H9 (cell line): ENCODE measurements around the gene PDHB. TPM values are rescaled to one million over a fixed set of nuclear protein-coding genes. Genes with fewer than 3 reads are reported as not detected.

Experiments
- DNase-seq: peaks from one replicate; pipeline ENCODE4 v3.0.0-alpha.2; 2017
- H2AFZ ChIP-seq: one replicate; pipeline ENCODE4 v1.6.1; 2013; ENCODE audit warnings: mild to moderate bottlenecking, low read length, control low read depth, moderate library complexity
- H2AK5ac ChIP-seq: 2 replicates; pipeline ENCODE4 v1.6.1; 2013; ENCODE audit warnings: low read length, control low read depth, mixed read lengths; ENCODE audit not compliant: insufficient read length
- H2BK120ac ChIP-seq: one replicate; pipeline ENCODE4 v1.6.1; 2013; ENCODE audit warnings: low read depth, mild to moderate bottlenecking, low read length, control low read depth, inconsistent platforms; ENCODE audit not compliant: poor library complexity, severe bottlenecking
- H2BK12ac ChIP-seq: 2 replicates; pipeline ENCODE4 v1.6.1; 2013; ENCODE audit warnings: low read length, control low read depth, mixed read lengths, low read depth; ENCODE audit not compliant: insufficient read length
- H2BK15ac ChIP-seq: 2 replicates; pipeline ENCODE4 v1.6.1; 2013; ENCODE audit warnings: low read depth, low read length, control low read depth
- H2BK20ac ChIP-seq: one replicate; pipeline ENCODE4 v1.6.1; 2013; ENCODE audit warnings: low read depth, mild to moderate bottlenecking, low read length, control low read depth, inconsistent platforms; ENCODE audit not compliant: poor library complexity, severe bottlenecking
- H2BK5ac ChIP-seq: 2 replicates; pipeline ENCODE4 v1.6.1; 2013; ENCODE audit warnings: low read length, control low read depth, mixed read lengths; ENCODE audit not compliant: insufficient read length
- H3K14ac ChIP-seq: 2 replicates; pipeline ENCODE4 v1.6.1; 2013; ENCODE audit warnings: low read length, control low read depth; ENCODE audit not compliant: insufficient read depth
- H3K18ac ChIP-seq: 2 replicates; pipeline ENCODE4 v1.6.1; 2013; ENCODE audit warnings: low read depth, mild to moderate bottlenecking, mixed read lengths, low read length, control low read depth; ENCODE audit not compliant: insufficient read length
- H3K23ac ChIP-seq: 2 replicates; pipeline ENCODE4 v1.6.1; 2013; ENCODE audit warnings: low read length, control low read depth, mixed read lengths, low read depth; ENCODE audit not compliant: insufficient read length
- H3K23me2 ChIP-seq: 2 replicates; pipeline ENCODE4 v1.6.1; 2013; ENCODE audit warnings: low read depth, mild to moderate bottlenecking, mixed read lengths, low read length, control low read depth; ENCODE audit not compliant: insufficient read length, poor library complexity, severe bottlenecking
- H3K27ac ChIP-seq: 2 replicates; pipeline ENCODE4 v1.5.1; 2013; ENCODE audit warnings: low read length, control low read depth, mixed read lengths, low read depth; ENCODE audit not compliant: insufficient read length
- H3K27me3 ChIP-seq: 2 replicates; pipeline ENCODE4 v1.6.1; 2013; ENCODE audit warnings: low read length, control low read depth, inconsistent platforms; ENCODE audit not compliant: insufficient read depth
- H3K4ac ChIP-seq: 2 replicates; pipeline ENCODE4 v1.6.1; 2013; ENCODE audit warnings: low read depth, mild to moderate bottlenecking, control low read depth, inconsistent platforms, low read length, moderate library complexity
- H3K4me1 ChIP-seq: 2 replicates; pipeline ENCODE4 v1.6.1; 2013; ENCODE audit warnings: low read length, control low read depth, inconsistent platforms; ENCODE audit not compliant: insufficient read depth
- H3K4me2 ChIP-seq: 2 replicates; pipeline ENCODE4 v1.6.1; 2013; ENCODE audit warnings: low read length, control low read depth, mixed read lengths; ENCODE audit not compliant: insufficient read length, insufficient read depth
- H3K56ac ChIP-seq: 2 replicates; pipeline ENCODE4 v1.6.1; 2013; ENCODE audit warnings: low read depth, mild to moderate bottlenecking, mixed read lengths, low read length, control low read depth; ENCODE audit not compliant: insufficient read length
- H3K79me1 ChIP-seq: 2 replicates; pipeline ENCODE4 v1.6.1; 2013; ENCODE audit warnings: low read depth, mild to moderate bottlenecking, moderate library complexity, low read length, control low read depth, inconsistent platforms; ENCODE audit not compliant: insufficient read depth, poor library complexity, severe bottlenecking
- H3K79me2 ChIP-seq: 2 replicates; pipeline ENCODE4 v1.6.1; 2013; ENCODE audit warnings: low read length, control low read depth, inconsistent platforms; ENCODE audit not compliant: insufficient read depth
- H3K9ac ChIP-seq: 2 replicates; pipeline ENCODE4 v1.6.1; 2013; ENCODE audit warnings: low read length, control low read depth, mixed read lengths; ENCODE audit not compliant: insufficient read length; ENCODE audit errors: extremely low read depth
- H3K9me3 ChIP-seq: one replicate; pipeline ENCODE4 v1.6.1; 2013; ENCODE audit warnings: low read depth, low read length, inconsistent platforms; ENCODE audit not compliant: control insufficient read depth
- H3T11ph ChIP-seq: one replicate; pipeline ENCODE4 v1.6.1; 2013; ENCODE audit warnings: mild to moderate bottlenecking, low read length, control low read depth, inconsistent platforms
- H4K20me1 ChIP-seq: one replicate; pipeline ENCODE4 v1.6.1; 2013; ENCODE audit not compliant: control insufficient read depth, insufficient read length, insufficient read depth
- H4K5ac ChIP-seq: 2 replicates; pipeline ENCODE4 v1.6.1; 2013; ENCODE audit warnings: low read depth, mild to moderate bottlenecking, mixed read lengths, low read length, control low read depth; ENCODE audit not compliant: insufficient read length
- H4K8ac ChIP-seq: replicated peaks from 2 replicates; pipeline ENCODE4 v1.6.1; 2013; ENCODE audit warnings: low read length, control low read depth, mixed read lengths, low read depth; ENCODE audit not compliant: insufficient read length
- H4K91ac ChIP-seq: 2 replicates; pipeline ENCODE4 v1.6.1; 2013; ENCODE audit warnings: low read depth, mild to moderate bottlenecking, moderate library complexity, mixed read lengths, low read length, control low read depth; ENCODE audit not compliant: insufficient read length
- H3K27ac Mint-ChIP-seq, 3 experiments: 2 replicates in 2 of 3; 3 replicates in 1 of 3; pipeline ENCODE4 v1.8.0; 2020 to 2021; ENCODE audit warnings: mixed read lengths in 3 of 3, mild to moderate bottlenecking in 1 of 3, moderate library complexity in 1 of 3
- H3K27me3 Mint-ChIP-seq: 2 replicates; pipeline ENCODE4 v1.8.0; 2021; ENCODE audit warnings: low read depth, mild to moderate bottlenecking, moderate library complexity, mixed read lengths
- H3K36me3 Mint-ChIP-seq, 3 experiments: 2 replicates in 2 of 3; 3 replicates in 1 of 3; pipeline ENCODE4 v1.8.0; 2020 to 2021; ENCODE audit warnings: low read depth in 3 of 3, mixed read lengths in 3 of 3; ENCODE audit not compliant: insufficient read depth in 1 of 3
- H3K4me1 Mint-ChIP-seq, 2 experiments: 2 replicates each; pipeline ENCODE4 v1.8.0; 2020; ENCODE audit warnings: mixed read lengths in 2 of 2
- H3K4me3 Mint-ChIP-seq, 2 experiments: 2 replicates in 1 of 2; 3 replicates in 1 of 2; pipeline ENCODE4 v1.8.0; 2020 to 2021; ENCODE audit warnings: mild to moderate bottlenecking in 2 of 2, mixed read lengths in 2 of 2, moderate library complexity in 1 of 2
- H3K9me3 Mint-ChIP-seq, 2 experiments: 2 replicates in 1 of 2; 3 replicates in 1 of 2; pipeline ENCODE4 v1.8.0; 2020; ENCODE audit warnings: mild to moderate bottlenecking in 2 of 2, mixed read lengths in 2 of 2, moderate library complexity in 1 of 2
- CTCF ChIP-seq: fragments of 200-600 bp; sonication (generic); conservative IDR thresholded peaks from 3 replicates; pipeline ENCODE4 v1.8.0; 2021; ENCODE audit warnings: antibody characterized with exemption, mild to moderate bottlenecking
- WGBS: extraction: QIAGEN DNeasy Blood & Tissue Kit; methylation state at CpG from one replicate; pipeline ENCODE4 v1.1.7; 2013; ENCODE audit warnings: missing lambda C conversion rate, low lambda C conversion rate, mixed read lengths; ENCODE audit not compliant: insufficient read length; ENCODE audit errors: extremely low coverage; 5-methylcytosine and 5-hydroxymethylcytosine counted together
- total RNA-seq: library from RNA; stranded (reverse); gene quantifications from 2 replicates; pipeline ENCODE4 v1.2.1, GENCODE V29; 2021

Gene PDHB
- total RNA-seq, 1 experiment from 2014 or later, result 132 TPM

DNA sequence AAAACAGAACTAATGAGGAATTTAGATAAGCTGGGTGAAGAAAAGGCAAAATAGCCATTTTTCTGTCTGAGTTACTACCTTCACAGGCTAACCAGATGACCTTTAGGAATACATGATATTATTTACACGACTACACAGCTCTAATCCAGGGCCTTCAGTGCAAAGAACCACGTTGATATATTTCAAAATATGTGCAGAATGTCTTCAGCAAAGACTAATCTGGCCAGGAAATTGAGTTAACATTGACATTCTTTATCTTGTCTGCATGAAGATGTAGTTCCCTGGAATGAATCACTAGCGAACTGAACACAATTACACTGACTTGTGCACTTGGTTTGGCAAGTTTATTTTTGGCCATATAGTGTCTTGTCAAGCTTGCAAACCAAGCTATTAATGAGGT, 41.5 kb downstream of the PDHB start:
- WGBS, result no CpG with 5 or more reads among the region's 3 CpGs
- Histone ChIP-seq H3K79me2 (no peaks in the 10 kb centered on the region), H3K23ac (no peak overlapping the region), H3K79me1 (no peaks in the 10 kb centered on the region), H3K9me3 (no peaks in the 10 kb centered on the region), H2BK12ac (no peak overlapping the region), H3K4ac (no peak overlapping the region), H3K27ac (no peak overlapping the region), H3K23me2 (no peaks in the 10 kb centered on the region), H4K91ac (no peak overlapping the region), H2BK5ac (no peak overlapping the region), H3K56ac (no peak overlapping the region), H4K8ac (no peak overlapping the region), H3K14ac (no peak overlapping the region), H2AK5ac (no peak overlapping the region), H4K20me1 (no peaks in the 10 kb centered on the region), H3T11ph (no peak overlapping the region), H4K5ac (no peak overlapping the region), H3K27me3 (no peaks in the 10 kb centered on the region), H3K4me2 (no peak overlapping the region), H2AFZ (no peak overlapping the region), H3K4me1 (peaks cover 14% of the 10 kb centered on the region; the same call in 1 of the 2 replicates), H3K9ac (no peak overlapping the region), H2BK120ac (no peak overlapping the region), H3K18ac (no peak overlapping the region), H2BK15ac (no peak overlapping the region), H2BK20ac (no peak overlapping the region)
- Mint-ChIP-seq H3K27ac (no peak overlapping the region), H3K27me3 (no peaks in the 10 kb centered on the region), H3K4me1 (peaks cover 27 to 30% of the 10 kb centered on the region in 2 experiments), H3K4me3 (no peak overlapping the region), H3K9me3 (no peaks in the 10 kb centered on the region), H3K36me3 (no peaks in the 10 kb centered on the region)
- TF ChIP-seq CTCF, result no peak
- DNase-seq, result no peak
